ENCODE results near the gene RSRC2.
"Not testable (repeated sequence)": the region's sequence is repeated elsewhere in the genome, so short reads cannot be mapped to it uniquely, and the experiment has no call there.

The RSRC2 gene

GRCh38 chr12:122526683-122527477 lies at the start of gene RSRC2, which contains the start of gene KNTC1:
TSS of gene RSRC2 (minus strand) at chr12:122526936. CDS start at chr12:122526853, 83 bp downstream.
TSS of gene KNTC1 (plus strand) at chr12:122527249. CDS start at chr12:122530064, 2,815 bp downstream.
- Mint-ChIP-seq H3K9me3 (no peaks in the 10 kb centered on the region), H3K27me3 (no peaks in the 10 kb centered on the region), H3K27ac (no peak within 1 kb of the TSS), H3K4me3 (no peak within 1 kb of the TSS), H3K4me1 (peaks cover 9% of the 10 kb centered on the region), H3K36me3 (peaks cover 10% of the 10 kb centered on the region)
- ATAC-seq (ENCODE audit: low read depth): peak; percentile 85
- DNase-seq (ENCODE audit: low spot score in 2 of 2): peak; percentile 93 to 98

- Mint-ChIP-seq H3K4me3 (no peak overlapping the region), H3K4me1 (no peaks in the 10 kb centered on the region), H3K27ac (no peak overlapping the region), H3K9me3 (no peaks in the 10 kb centered on the region), H3K27me3 (no peaks in the 10 kb centered on the region), H3K36me3 (peaks cover 22% of the 10 kb centered on the region)
- DNase-seq (ENCODE audit: low spot score in 2 of 2) (no peak), ATAC-seq (ENCODE audit: low read depth) (no peak)
Measured at GRCh38 chr12:122571821-122572220, 45.1 kb upstream of the RSRC2 start.

- not testable (repeated sequence) for H3K27me3 Mint-ChIP-seq; H3K4me3 Mint-ChIP-seq; DNase-seq (ENCODE audit: low spot score in 2 of 2); H3K4me1 Mint-ChIP-seq; H3K27ac Mint-ChIP-seq; ATAC-seq (ENCODE audit: low read depth); H3K9me3 Mint-ChIP-seq
- H3K36me3 Mint-ChIP-seq: peaks cover 15% of the 10 kb centered on the region
Measured at GRCh38 chr12:122570006-122570405, 43.3 kb upstream of the RSRC2 start.

GRCh38 chr12:122569288-122569687 lies 42.6 kb upstream of the RSRC2 start:
- DNase-seq (ENCODE audit: low spot score in 2 of 2) (no peak), ATAC-seq (ENCODE audit: low read depth) (no peak)
- Mint-ChIP-seq H3K9me3 (no peaks in the 10 kb centered on the region), H3K4me1 (no peaks in the 10 kb centered on the region), H3K27me3 (no peaks in the 10 kb centered on the region), H3K27ac (no peak overlapping the region), H3K4me3 (no peak overlapping the region), H3K36me3 (peaks cover 14% of the 10 kb centered on the region)

GRCh38 chr12:122566816-122567215 lies 40.1 kb upstream of the RSRC2 start:
- peaks cover 11% of the 10 kb centered on the region for H3K36me3 Mint-ChIP-seq
- DNase-seq (ENCODE audit: low spot score in 2 of 2); H3K9me3 Mint-ChIP-seq; ATAC-seq (ENCODE audit: low read depth); H3K27me3 Mint-ChIP-seq; H3K27ac Mint-ChIP-seq; H3K4me1 Mint-ChIP-seq; H3K4me3 Mint-ChIP-seq: not testable (repeated sequence)

- DNase-seq (ENCODE audit: low spot score in 2 of 2) (no peak), ATAC-seq (ENCODE audit: low read depth) (no peak)
- Mint-ChIP-seq H3K27ac (no peak overlapping the region), H3K9me3 (peaks cover 2% of the 10 kb centered on the region), H3K4me1 (peaks cover 13% of the 10 kb centered on the region), H3K27me3 (no peaks in the 10 kb centered on the region), H3K4me3 (no peak overlapping the region), H3K36me3 (peaks cover 6% of the 10 kb centered on the region)
Measured at GRCh38 chr12:122563361-122563760, 36.6 kb upstream of the RSRC2 start.

- Mint-ChIP-seq H3K27me3 (no peaks in the 10 kb centered on the region), H3K36me3 (peaks cover 10% of the 10 kb centered on the region), H3K4me3 (peak overlapping the region; percentile 53), H3K27ac (peak overlapping the region; percentile 91), H3K9me3 (peaks cover 2% of the 10 kb centered on the region), H3K4me1 (peaks cover 18% of the 10 kb centered on the region)
- DNase-seq (ENCODE audit: low spot score in 2 of 2) (no peak), ATAC-seq (ENCODE audit: low read depth) (no peak)
Measured at GRCh38 chr12:122560138-122560537, 33.4 kb upstream of the RSRC2 start.

GRCh38 chr12:122558745-122559641 lies 32.3 kb upstream of the RSRC2 start:
- ATAC-seq (ENCODE audit: low read depth) (peak; percentile 77), DNase-seq (ENCODE audit: low spot score in 2 of 2) (peak; percentile 18 to 30)
- Mint-ChIP-seq H3K9me3 (peaks cover 2% of the 10 kb centered on the region), H3K36me3 (peaks cover 10% of the 10 kb centered on the region), H3K4me1 (peaks cover 18% of the 10 kb centered on the region), H3K4me3 (peak overlapping the region; percentile 88), H3K27me3 (no peaks in the 10 kb centered on the region), H3K27ac (peak overlapping the region; percentile 97)

GRCh38 chr12:122547330-122547729 lies 20.6 kb upstream of the RSRC2 start:
- DNase-seq (ENCODE audit: low spot score in 2 of 2) (no peak), ATAC-seq (ENCODE audit: low read depth) (no peak)
- no peak overlapping the region for H3K4me3 Mint-ChIP-seq
- peaks cover 17% of the 10 kb centered on the region for H3K36me3 Mint-ChIP-seq
- peaks cover 6% of the 10 kb centered on the region for H3K4me1 Mint-ChIP-seq
- no peaks in the 10 kb centered on the region for H3K27me3 Mint-ChIP-seq
- H3K9me3 Mint-ChIP-seq: no peaks in the 10 kb centered on the region
- H3K27ac Mint-ChIP-seq: no peak overlapping the region

- Mint-ChIP-seq H3K4me1 (peaks cover 6% of the 10 kb centered on the region), H3K4me3 (no peak overlapping the region), H3K36me3 (peaks cover 15% of the 10 kb centered on the region), H3K27ac (peak overlapping the region; percentile 75), H3K27me3 (no peaks in the 10 kb centered on the region), H3K9me3 (no peaks in the 10 kb centered on the region)
- DNase-seq (ENCODE audit: low spot score in 2 of 2): no peak
- ATAC-seq (ENCODE audit: low read depth): peak; percentile 46
Measured at GRCh38 chr12:122545855-122546254, 19.1 kb upstream of the RSRC2 start.

- Mint-ChIP-seq H3K4me1 (peaks cover 6% of the 10 kb centered on the region), H3K27me3 (no peaks in the 10 kb centered on the region), H3K9me3 (no peaks in the 10 kb centered on the region), H3K36me3 (peaks cover 10% of the 10 kb centered on the region), H3K27ac (peak overlapping the region; percentile 9), H3K4me3 (no peak overlapping the region)
- no peak for ATAC-seq (ENCODE audit: low read depth)
- DNase-seq (ENCODE audit: low spot score in 2 of 2): no peak
Measured at GRCh38 chr12:122544537-122544936, 17.8 kb upstream of the RSRC2 start.

GRCh38 chr12:122538496-122538895 lies 11.8 kb upstream of the RSRC2 start:
- Mint-ChIP-seq H3K36me3 (peaks cover 14% of the 10 kb centered on the region), H3K4me3 (no peak overlapping the region), H3K27me3 (no peaks in the 10 kb centered on the region), H3K27ac (no peak overlapping the region), H3K4me1 (no peaks in the 10 kb centered on the region), H3K9me3 (no peaks in the 10 kb centered on the region)
- no peak for ATAC-seq (ENCODE audit: low read depth)
- DNase-seq (ENCODE audit: low spot score in 2 of 2): no peak

- Mint-ChIP-seq H3K36me3 (peaks cover 12% of the 10 kb centered on the region), H3K4me1 (no peaks in the 10 kb centered on the region), H3K4me3 (no peak overlapping the region), H3K27ac (no peak overlapping the region), H3K27me3 (no peaks in the 10 kb centered on the region), H3K9me3 (no peaks in the 10 kb centered on the region)
- DNase-seq (ENCODE audit: low spot score in 2 of 2) (no peak), ATAC-seq (ENCODE audit: low read depth) (no peak)
Measured at GRCh38 chr12:122537021-122537420, 10.3 kb upstream of the RSRC2 start.

- Mint-ChIP-seq H3K9me3 (no peaks in the 10 kb centered on the region), H3K36me3 (peaks cover 9% of the 10 kb centered on the region), H3K4me3 (no peak overlapping the region), H3K27ac (no peak overlapping the region), H3K27me3 (no peaks in the 10 kb centered on the region), H3K4me1 (no peaks in the 10 kb centered on the region)
- ATAC-seq (ENCODE audit: low read depth): no peak
- no peak for DNase-seq (ENCODE audit: low spot score in 2 of 2)
Measured at GRCh38 chr12:122533856-122534255, 7.1 kb upstream of the RSRC2 start.
